Measurements from ENCODE around the gene PKP3.
A peak's percentile ranks its signal among the peaks of the same experiment; 100 is the strongest.
"Not testable (repeated sequence)": the region's sequence is repeated elsewhere in the genome, so short reads cannot be mapped to it uniquely, and the experiment has no call there.

Gene PKP3

GRCh38 chr11:434496-434895 is 40.5 kb downstream of the PKP3 start:
- no peak overlapping the region for H3K4me3 ChIP-seq (ENCODE audit: low read length)
- no peak for TF ChIP-seq CTCF (IDR thresholded peaks at IDR 0.05; ENCODE audit: insufficient read depth, low read depth, low read length, missing control alignments)
- DNase-seq (ENCODE audit: low read depth), result no peak

GRCh38 chr11:434999-435740 is 41.2 kb downstream of the PKP3 start:
- H3K4me3 ChIP-seq (ENCODE audit: low read length); DNase-seq (ENCODE audit: low read depth): not testable (repeated sequence)

GRCh38 chr11:437228-437870 is 43.3 kb downstream of the PKP3 start:
- H3K4me3 ChIP-seq (ENCODE audit: low read length), result no peak overlapping the region
- DNase-seq (ENCODE audit: low read depth), result no peak
- TF ChIP-seq CTCF (IDR thresholded peaks at IDR 0.05; ENCODE audit: insufficient read depth, low read depth, low read length, missing control alignments), result no peak

GRCh38 chr11:438101-438844 is 44.3 kb downstream of the PKP3 start:
- DNase-seq (ENCODE audit: low read depth), result no peak
- H3K4me3 ChIP-seq (ENCODE audit: low read length), result no peak overlapping the region
- TF ChIP-seq CTCF (IDR thresholded peaks at IDR 0.05; ENCODE audit: insufficient read depth, low read depth, low read length, missing control alignments), result no peak

GRCh38 chr11:439315-440064 is 45.5 kb downstream of the PKP3 start:
- TF ChIP-seq CTCF (IDR thresholded peaks at IDR 0.05; ENCODE audit: insufficient read depth, low read depth, low read length, missing control alignments), result no peak
- no peak overlapping the region for H3K4me3 ChIP-seq (ENCODE audit: low read length)
- DNase-seq (ENCODE audit: low read depth), result no peak

- H3K4me3 ChIP-seq (ENCODE audit: low read length), result no peak overlapping the region
- peak; percentile 34 for DNase-seq (ENCODE audit: low read depth)
- TF ChIP-seq CTCF (IDR thresholded peaks at IDR 0.05; ENCODE audit: insufficient read depth, low read depth, low read length, missing control alignments), result peak; percentile 23
Measured at GRCh38 chr11:440065-441042, 46.3 kb downstream of the PKP3 start.

All from epithelial cell of esophagus (primary cell).